ENCODE results near the gene SPATA20. TPM values are rescaled to one million over a fixed set of nuclear protein-coding genes. Genes with fewer than 3 reads are reported as not detected.

Gene SPATA20
- total and polyA plus RNA-seq, 2 of the 13 experiments (the other 11 are each of a cell fraction or from before 2014, with no cell fraction given): 36.1 to 64.8 TPM

DNA sequence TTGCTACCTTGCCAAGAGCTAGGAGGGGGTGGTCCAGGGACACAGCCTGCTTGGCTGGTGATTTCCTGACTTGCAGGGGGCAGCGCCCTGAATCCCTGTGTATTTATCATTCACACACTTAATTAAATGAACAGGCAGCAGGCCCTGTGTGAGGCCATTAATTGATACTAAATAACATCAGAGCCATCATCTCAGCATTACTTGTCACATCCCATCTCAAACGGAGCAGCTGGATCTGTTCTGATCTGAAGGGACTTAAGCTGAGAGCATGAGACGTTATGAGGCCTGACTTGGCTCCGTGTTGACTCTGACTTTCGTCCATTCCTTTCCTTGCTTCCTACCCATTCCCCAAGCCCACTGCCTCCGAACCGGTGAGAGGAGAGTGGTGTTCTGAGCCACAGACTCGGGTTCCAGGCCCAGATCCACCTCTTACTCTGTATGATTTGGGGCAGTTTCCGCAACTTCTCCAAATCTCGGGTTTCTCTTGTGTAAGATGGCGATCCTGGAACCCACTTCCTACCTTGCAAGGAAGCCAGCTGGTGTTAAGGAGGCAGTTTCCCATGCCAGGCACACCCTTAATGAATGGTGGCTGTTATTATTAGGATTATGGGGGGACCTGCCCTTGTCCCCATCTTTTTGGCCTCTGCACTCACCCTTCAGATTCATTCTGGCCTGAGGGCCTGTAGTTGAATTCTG is 47.3 kb downstream of the SPATA20 start:
- Histone ChIP-seq H3K79me2 (ENCODE audit: insufficient read depth, low read length) (no peaks in the 10 kb centered on the region), H3K9ac (ENCODE audit: insufficient read depth, low read depth, low read length) (no peak overlapping the region), H3K4me3 (replicated peaks in 1 of 3; ENCODE audit: insufficient read depth in 1 of 3, low read depth in 2 of 3, low read length in 3 of 3) (no peak overlapping the region), H3K36me3 (replicated peaks in 1 of 2; ENCODE audit: control insufficient read depth in 1 of 2, insufficient read depth in 2 of 2, low read length in 2 of 2) (no peaks in the 10 kb centered on the region; a peak in 1 of 5 replicates), H3K27me3 (ENCODE audit: control insufficient read depth in 1 of 2, insufficient read depth in 2 of 2, low read length in 2 of 2) (peaks cover 28 to 89% of the 10 kb centered on the region in 2 experiments; a peak in 4 of 5 replicates), H3K4me2 (ENCODE audit: low read depth, low read length) (no peak overlapping the region), H3K9me3 (ENCODE audit: low read length) (no peaks in the 10 kb centered on the region), H3K4me1 (ENCODE audit: insufficient read depth, low read length) (peaks cover 18% of the 10 kb centered on the region), H3K27ac (ENCODE audit: extremely low read length, insufficient read depth, low read length) (no peak overlapping the region), H2AFZ (ENCODE audit: low read length) (no peak overlapping the region), H4K20me1 (ENCODE audit: insufficient read depth, low read length) (no peaks in the 10 kb centered on the region; the same call in 1 of the 2 replicates)
- intact Hi-C loops (cut with micrococcal nuclease; ENCODE audit: unreplicated experiment) (no loop called here), in situ Hi-C loops (cut with HindIII; ENCODE audit: extremely low pct_ligation_motif_present, low pct_unique_long_range_greater_than_20kb) (no loop called here)
- ChIA-PET CTCF (ENCODE audit: low intra/inter-chr PET ratio, low total read pairs) (no interaction called here), POLR2A (no interaction called here)
- TF ChIP-seq TARDBP (CRISPR knock-in tag; IDR thresholded peaks at IDR 0.05): no peak
- no peak for TF ChIP-seq POLR2G (IDR thresholded peaks at IDR 0.05; ENCODE audit: low read depth, low read length)
- TF ChIP-seq ZMAT3 (CRISPR knock-in tag; conservative IDR thresholded peaks at IDR 0.05): no peak
- no peak for TF ChIP-seq ZNF260 (CRISPR knock-in tag; IDR thresholded peaks at IDR 0.05; ENCODE audit: borderline replicate concordance, low read depth)
- no peak for TF ChIP-seq PAWR (CRISPR knock-in tag; IDR thresholded peaks at IDR 0.05; ENCODE audit: borderline replicate concordance)
- no peak for TF ChIP-seq HNF4G (IDR thresholded peaks at IDR 0.05; ENCODE audit: borderline replicate concordance, low read depth, low read length)
- TF ChIP-seq HNF4G (CRISPR knock-in tag; IDR thresholded peaks at IDR 0.05; ENCODE audit: borderline replicate concordance, low read depth): no peak
- TF ChIP-seq KLF12 (CRISPR knock-in tag; IDR thresholded peaks at IDR 0.05; ENCODE audit: borderline replicate concordance): no peak
- TF ChIP-seq, protein P1, sequence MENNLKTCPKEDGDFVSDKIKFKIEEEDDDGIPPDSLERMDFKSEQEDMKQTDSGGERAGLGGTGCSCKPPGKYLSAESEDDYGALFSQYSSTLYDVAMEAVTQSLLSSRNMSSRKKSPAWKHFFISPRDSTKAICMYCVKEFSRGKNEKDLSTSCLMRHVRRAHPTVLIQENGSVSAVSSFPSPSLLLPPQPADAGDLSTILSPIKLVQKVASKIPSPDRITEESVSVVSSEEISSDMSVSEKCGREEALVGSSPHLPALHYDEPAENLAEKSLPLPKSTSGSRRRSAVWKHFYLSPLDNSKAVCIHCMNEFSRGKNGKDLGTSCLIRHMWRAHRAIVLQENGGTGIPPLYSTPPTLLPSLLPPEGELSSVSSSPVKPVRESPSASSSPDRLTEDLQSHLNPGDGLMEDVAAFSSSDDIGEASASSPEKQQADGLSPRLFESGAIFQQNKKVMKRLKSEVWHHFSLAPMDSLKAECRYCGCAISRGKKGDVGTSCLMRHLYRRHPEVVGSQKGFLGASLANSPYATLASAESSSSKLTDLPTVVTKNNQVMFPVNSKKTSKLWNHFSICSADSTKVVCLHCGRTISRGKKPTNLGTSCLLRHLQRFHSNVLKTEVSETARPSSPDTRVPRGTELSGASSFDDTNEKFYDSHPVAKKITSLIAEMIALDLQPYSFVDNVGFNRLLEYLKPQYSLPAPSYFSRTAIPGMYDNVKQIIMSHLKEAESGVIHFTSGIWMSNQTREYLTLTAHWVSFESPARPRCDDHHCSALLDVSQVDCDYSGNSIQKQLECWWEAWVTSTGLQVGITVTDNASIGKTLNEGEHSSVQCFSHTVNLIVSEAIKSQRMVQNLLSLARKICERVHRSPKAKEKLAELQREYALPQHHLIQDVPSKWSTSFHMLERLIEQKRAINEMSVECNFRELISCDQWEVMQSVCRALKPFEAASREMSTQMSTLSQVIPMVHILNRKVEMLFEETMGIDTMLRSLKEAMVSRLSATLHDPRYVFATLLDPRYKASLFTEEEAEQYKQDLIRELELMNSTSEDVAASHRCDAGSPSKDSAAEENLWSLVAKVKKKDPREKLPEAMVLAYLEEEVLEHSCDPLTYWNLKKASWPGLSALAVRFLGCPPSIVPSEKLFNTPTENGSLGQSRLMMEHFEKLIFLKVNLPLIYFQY (CRISPR knock-in tag; IDR thresholded peaks at IDR 0.05; ENCODE audit: borderline replicate concordance): no peak
- TF ChIP-seq HES4 (CRISPR knock-in tag; IDR thresholded peaks at IDR 0.05; ENCODE audit: borderline replicate concordance): no peak
- no peak for TF ChIP-seq ATM (IDR thresholded peaks at IDR 0.05; ENCODE audit: borderline replicate concordance)
- TF ChIP-seq CBX1 (IDR thresholded peaks at IDR 0.05; ENCODE audit: low read depth): no peak
- no peak for TF ChIP-seq PITX1 (CRISPR knock-in tag; IDR thresholded peaks at IDR 0.05)
- TF ChIP-seq BRCA1 (CRISPR knock-in tag; IDR thresholded peaks at IDR 0.05): no peak
- no peak for TF ChIP-seq ZNF704 (CRISPR knock-in tag; IDR thresholded peaks at IDR 0.05; ENCODE audit: borderline replicate concordance)
- TF ChIP-seq ZNF747 (CRISPR knock-in tag; IDR thresholded peaks at IDR 0.05; ENCODE audit: borderline replicate concordance): no peak
- TF ChIP-seq CBFB (CRISPR knock-in tag; IDR thresholded peaks at IDR 0.05): no peak
- no peak for TF ChIP-seq SPEN (CRISPR knock-in tag; IDR thresholded peaks at IDR 0.05; ENCODE audit: low read depth)
- TF ChIP-seq GTF2F1 (IDR thresholded peaks at IDR 0.05; ENCODE audit: low read length): no peak
- 30% methylated on average over 11 of the region's 11 CpGs for WGBS (ENCODE audit: low lambda C conversion rate)
- no peak for ATAC-seq
- BruUV-seq (replicated peaks): no TSS peak
- DNase-seq (ENCODE audit: low spot score): no peak
- FAIRE-seq: no peak

Data from HepG2 (cell line).